ENCODE measurements around the gene SCN5A.

Gene SCN5A

DNA sequence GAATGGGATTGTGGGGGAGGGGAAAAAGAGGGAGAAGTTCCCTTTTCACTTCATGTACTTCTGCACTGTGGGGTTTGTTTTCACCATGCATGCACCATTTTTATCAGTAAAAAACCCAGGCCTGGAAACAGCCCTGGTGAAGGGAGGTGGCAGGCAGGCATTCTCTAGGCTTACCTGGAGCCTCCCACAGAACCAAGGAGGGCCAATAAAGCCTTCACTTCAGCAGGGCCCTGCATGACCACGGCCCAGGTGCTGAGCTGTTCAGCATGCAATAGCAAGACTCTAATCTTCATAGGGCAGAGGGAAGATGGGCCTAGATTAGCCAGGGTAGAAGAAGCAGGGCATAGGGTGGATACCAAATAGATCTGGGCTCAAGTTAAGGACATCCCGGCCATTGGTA, 49.6 kb downstream of the SCN5A start:
- no peak for DNase-seq (ENCODE audit: low read depth)
- TF ChIP-seq, protein P1, sequence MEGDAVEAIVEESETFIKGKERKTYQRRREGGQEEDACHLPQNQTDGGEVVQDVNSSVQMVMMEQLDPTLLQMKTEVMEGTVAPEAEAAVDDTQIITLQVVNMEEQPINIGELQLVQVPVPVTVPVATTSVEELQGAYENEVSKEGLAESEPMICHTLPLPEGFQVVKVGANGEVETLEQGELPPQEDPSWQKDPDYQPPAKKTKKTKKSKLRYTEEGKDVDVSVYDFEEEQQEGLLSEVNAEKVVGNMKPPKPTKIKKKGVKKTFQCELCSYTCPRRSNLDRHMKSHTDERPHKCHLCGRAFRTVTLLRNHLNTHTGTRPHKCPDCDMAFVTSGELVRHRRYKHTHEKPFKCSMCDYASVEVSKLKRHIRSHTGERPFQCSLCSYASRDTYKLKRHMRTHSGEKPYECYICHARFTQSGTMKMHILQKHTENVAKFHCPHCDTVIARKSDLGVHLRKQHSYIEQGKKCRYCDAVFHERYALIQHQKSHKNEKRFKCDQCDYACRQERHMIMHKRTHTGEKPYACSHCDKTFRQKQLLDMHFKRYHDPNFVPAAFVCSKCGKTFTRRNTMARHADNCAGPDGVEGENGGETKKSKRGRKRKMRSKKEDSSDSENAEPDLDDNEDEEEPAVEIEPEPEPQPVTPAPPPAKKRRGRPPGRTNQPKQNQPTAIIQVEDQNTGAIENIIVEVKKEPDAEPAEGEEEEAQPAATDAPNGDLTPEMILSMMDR (IDR thresholded peaks at IDR 0.05; ENCODE audit: low read length, missing control alignments) = no peak
- H3K4me3 ChIP-seq (replicated peaks; ENCODE audit: low read depth, low read length) = no peak overlapping the region

DNA sequence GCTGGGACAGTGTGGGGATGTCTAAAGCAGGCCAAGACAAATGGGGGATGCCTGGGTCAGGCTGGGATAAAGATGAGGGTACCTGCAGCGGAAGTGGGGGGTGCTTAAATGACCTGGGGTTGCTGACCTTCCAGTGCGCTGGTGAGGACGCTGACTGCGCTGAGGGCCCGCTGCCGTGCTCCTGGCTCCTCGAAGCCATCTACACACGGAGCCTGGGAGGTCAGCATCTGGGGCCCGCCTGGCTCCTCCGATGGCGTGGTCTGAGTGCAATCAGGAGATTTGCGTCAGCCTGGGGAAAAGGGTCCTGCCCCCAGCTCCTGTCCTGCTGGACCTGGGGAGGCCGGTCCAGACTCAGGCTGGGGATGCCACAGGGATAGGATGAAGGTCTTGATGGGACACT, 50.7 kb downstream of the SCN5A start:
- TF ChIP-seq, protein P1 (IDR thresholded peaks at IDR 0.05; ENCODE audit: low read length, missing control alignments) = no peak
- DNase-seq (ENCODE audit: low read depth) = no peak
- no peak overlapping the region for H3K4me3 ChIP-seq (replicated peaks; ENCODE audit: low read depth, low read length)

DNA sequence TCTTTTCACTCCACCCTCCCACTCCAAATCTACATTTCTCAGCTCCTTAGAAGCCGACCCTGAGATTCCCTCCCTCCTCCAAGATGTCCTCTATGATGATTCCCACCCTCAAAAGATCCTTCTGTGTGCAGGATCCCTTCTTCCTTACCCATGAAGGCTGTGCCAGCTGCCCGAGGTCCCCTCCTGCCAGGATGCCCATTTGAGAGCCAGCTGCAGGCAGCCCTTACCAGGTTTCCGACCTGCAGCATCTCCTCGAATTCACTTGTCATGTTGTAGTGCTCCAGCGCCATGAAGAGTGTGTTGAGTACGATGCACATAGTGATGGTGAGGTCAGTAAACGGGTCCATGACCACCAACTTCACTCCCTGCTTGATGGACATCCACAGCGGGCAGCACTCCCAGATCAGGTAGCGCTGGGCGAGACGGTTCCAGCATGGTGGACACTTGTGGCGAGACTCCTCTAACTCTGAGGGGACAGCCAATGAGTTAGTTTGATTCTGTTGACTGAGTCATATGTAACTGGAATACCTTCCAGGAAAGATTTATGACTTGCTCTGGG, 51.9 kb downstream of the SCN5A start:
- no peak for DNase-seq (ENCODE audit: low read depth)
- H3K4me3 ChIP-seq (replicated peaks; ENCODE audit: low read depth, low read length) = no peak overlapping the region
- TF ChIP-seq, protein P1 (IDR thresholded peaks at IDR 0.05; ENCODE audit: low read length, missing control alignments) = no peak

DNA sequence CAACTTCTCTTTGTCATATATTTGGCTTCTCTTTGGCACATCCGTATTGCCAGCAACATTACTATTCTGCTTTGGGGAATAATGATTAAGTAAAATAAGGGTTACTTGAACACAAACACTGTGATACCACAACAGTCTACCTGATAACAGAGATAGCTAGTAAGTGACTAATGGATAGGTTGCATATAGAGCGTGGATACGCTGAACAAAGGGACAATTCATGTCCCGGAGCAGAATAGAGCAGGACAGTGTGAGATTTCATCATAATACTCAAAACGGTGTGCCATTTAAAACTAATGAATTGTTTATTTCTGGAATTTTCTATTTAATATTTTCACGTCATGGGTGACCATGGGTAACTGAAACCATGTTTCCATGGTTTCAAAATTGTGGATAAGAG, 54.1 kb downstream of the SCN5A start:
- DNase-seq (ENCODE audit: low read depth) = no peak
- no peak overlapping the region for H3K4me3 ChIP-seq (replicated peaks; ENCODE audit: low read depth, low read length)
- TF ChIP-seq, protein P1 (IDR thresholded peaks at IDR 0.05; ENCODE audit: low read length, missing control alignments) = no peak

DNA sequence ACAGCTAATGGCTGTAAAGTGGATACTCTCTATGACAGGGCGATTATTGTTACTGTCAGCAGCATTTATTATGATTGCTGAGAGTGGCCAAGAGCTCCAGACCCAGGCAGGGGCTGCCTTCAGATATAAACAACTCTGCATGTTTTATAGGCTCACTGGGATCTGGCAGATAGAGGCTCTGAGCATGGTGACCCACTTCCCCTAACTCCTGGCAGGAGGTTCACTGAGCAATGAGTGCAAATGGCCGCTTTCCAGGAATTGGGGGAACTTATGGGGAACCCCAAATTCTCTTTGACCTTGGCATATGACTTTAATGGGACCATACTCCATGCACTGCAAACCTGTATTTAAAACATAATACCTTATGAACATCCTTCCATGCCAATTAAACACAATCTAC, 59.0 kb downstream of the SCN5A start:
- no peak overlapping the region for H3K4me3 ChIP-seq (replicated peaks; ENCODE audit: low read depth, low read length)
- TF ChIP-seq, protein P1 (IDR thresholded peaks at IDR 0.05; ENCODE audit: low read length, missing control alignments) = no peak
- DNase-seq (ENCODE audit: low read depth) = no peak

DNA sequence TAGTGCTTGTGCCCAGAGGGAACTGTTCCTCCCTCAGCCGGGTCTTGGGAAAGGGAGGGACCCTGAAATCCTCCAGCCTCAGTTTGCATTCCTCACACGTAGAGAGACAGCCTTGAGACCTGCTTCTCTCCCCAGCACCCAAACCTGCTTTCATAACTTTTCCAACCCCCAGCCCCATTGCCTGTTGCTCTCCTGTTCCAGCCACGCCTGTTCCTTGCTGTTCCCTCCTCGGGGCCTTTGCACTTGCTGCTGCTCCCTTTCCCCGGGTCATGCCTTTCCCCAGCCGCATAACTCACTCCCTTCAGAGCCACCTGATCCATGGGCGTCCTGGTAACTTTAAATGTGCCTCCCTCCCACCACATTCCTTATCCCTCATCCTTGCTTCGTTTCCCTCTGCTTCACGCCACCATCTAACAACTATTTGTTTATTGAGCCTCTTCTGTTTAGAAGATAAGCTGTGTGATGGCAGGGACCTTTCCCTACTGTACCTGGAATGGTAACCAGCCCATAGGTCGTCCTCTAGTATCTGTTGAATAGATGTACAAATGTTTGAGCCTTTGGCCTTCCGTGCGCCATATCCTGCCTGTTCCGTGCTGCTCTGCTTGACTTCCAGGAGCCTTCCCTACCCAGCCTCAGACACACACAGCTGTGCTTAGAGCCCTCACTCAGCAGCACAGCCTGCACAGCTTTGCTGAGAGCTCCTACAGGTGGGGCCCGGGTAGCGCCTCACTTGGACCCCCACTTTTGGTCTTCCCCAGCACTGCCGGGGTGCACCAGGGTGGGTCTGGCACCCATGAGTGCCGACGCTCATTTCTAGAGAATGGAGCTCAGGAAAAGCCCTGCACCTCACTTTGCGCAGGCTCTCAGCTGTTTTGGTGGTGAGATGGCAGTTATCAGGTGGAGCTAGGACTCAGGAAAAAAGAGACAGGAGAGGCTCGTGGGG, 60.2 kb downstream of the SCN5A start:
- DNase-seq (ENCODE audit: low read depth) = no peak
- TF ChIP-seq, protein P1 (IDR thresholded peaks at IDR 0.05; ENCODE audit: low read length, missing control alignments) = no peak
- H3K4me3 ChIP-seq (replicated peaks; ENCODE audit: low read depth, low read length) = no peak overlapping the region

Measured in fibroblast of pulmonary artery (primary cell).